ENCODE data around the gene GAB2.

DNA sequence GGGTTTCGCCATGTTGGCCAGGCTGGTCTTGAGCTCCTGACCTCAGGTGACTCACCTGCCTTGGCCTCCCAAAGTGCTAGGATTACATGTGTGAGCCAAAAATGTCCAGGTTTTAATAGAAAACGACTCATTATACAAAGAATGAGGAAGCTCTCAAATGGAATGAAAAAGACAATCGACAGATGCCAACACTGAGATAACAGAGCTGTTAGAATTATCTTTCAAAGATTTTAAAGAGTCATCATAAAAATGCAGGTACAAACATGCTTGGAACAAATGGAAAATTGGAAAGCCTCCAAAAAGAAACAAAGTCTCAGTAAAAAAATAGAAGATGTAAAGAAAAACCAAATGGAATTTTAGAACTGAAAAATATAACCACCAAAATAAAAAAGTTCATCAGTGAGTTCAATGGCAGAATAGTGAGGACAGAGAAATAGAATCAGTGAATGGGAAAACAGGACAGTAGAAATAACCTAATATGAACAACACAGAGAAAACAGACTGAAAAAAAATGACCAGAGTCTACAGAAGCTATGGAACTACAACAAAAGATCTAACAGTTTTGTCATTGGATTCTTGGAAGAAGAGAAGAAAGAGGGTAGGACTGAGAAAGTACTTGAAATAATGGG lies 10.9 kb downstream of the GAB2 start:
- TF ChIP-seq POLR2AphosphoS5 (IDR thresholded peaks at IDR 0.05) (no peak), POLR2A (IDR thresholded peaks at IDR 0.05) (no peak), EP300 (IDR thresholded peaks at IDR 0.05) (no peak)
- TF ChIP-seq, protein P1, sequence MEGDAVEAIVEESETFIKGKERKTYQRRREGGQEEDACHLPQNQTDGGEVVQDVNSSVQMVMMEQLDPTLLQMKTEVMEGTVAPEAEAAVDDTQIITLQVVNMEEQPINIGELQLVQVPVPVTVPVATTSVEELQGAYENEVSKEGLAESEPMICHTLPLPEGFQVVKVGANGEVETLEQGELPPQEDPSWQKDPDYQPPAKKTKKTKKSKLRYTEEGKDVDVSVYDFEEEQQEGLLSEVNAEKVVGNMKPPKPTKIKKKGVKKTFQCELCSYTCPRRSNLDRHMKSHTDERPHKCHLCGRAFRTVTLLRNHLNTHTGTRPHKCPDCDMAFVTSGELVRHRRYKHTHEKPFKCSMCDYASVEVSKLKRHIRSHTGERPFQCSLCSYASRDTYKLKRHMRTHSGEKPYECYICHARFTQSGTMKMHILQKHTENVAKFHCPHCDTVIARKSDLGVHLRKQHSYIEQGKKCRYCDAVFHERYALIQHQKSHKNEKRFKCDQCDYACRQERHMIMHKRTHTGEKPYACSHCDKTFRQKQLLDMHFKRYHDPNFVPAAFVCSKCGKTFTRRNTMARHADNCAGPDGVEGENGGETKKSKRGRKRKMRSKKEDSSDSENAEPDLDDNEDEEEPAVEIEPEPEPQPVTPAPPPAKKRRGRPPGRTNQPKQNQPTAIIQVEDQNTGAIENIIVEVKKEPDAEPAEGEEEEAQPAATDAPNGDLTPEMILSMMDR (IDR thresholded peaks at IDR 0.05) = no peak

All from suprapubic skin (tissue), 4 donors.